ENCODE results near the gene DNAJC6.

Gene DNAJC6

GRCh38 chr1:65297706-65298105, 11.6 kb upstream of the DNAJC6 start:
- no peak for DNase-seq

- no peak for DNase-seq
Measured at GRCh38 chr1:65299328-65299727, 10.0 kb upstream of the DNAJC6 start.

- peak; percentile 71 for DNase-seq
Measured at GRCh38 chr1:65308781-65309303, 501 bp upstream of the DNAJC6 start.

GRCh38 chr1:65310078-65310587, 790 bp downstream of the DNAJC6 start:
- DNase-seq = peak; percentile 77

- DNase-seq = no peak
Measured at GRCh38 chr1:65311760-65312159, 2.4 kb downstream of the DNAJC6 start.

GRCh38 chr1:65316233-65316632, 6.9 kb downstream of the DNAJC6 start:
- no peak for DNase-seq

GRCh38 chr1:65317866-65318653, 8.7 kb downstream of the DNAJC6 start:
- DNase-seq = no peak

- no peak for DNase-seq
Measured at GRCh38 chr1:65319141-65319540, 9.8 kb downstream of the DNAJC6 start.

GRCh38 chr1:65319754-65320153, 10.4 kb downstream of the DNAJC6 start:
- no peak for DNase-seq

GRCh38 chr1:65321879-65322278, 12.5 kb downstream of the DNAJC6 start:
- no peak for DNase-seq

GRCh38 chr1:65323246-65323645, 13.9 kb downstream of the DNAJC6 start:
- no peak for DNase-seq

- DNase-seq = no peak
Measured at GRCh38 chr1:65330021-65330420, 20.7 kb downstream of the DNAJC6 start.

GRCh38 chr1:65330822-65331221, 21.5 kb downstream of the DNAJC6 start:
- no peak for DNase-seq

- no peak for DNase-seq
Measured at GRCh38 chr1:65332821-65333220, 23.5 kb downstream of the DNAJC6 start.

GRCh38 chr1:65334081-65334480, 24.7 kb downstream of the DNAJC6 start:
- DNase-seq = no peak

- DNase-seq = no peak
Measured at GRCh38 chr1:65339866-65340468, 30.6 kb downstream of the DNAJC6 start.

- peak; percentile 21 for DNase-seq
Measured at GRCh38 chr1:65341381-65341780, 32.0 kb downstream of the DNAJC6 start.

GRCh38 chr1:65343286-65343685, 33.9 kb downstream of the DNAJC6 start:
- no peak for DNase-seq

GRCh38 chr1:65344171-65344814, 35.0 kb downstream of the DNAJC6 start:
- no peak for DNase-seq

GRCh38 chr1:65346190-65346589, 36.8 kb downstream of the DNAJC6 start:
- no peak for DNase-seq

- DNase-seq = no peak
Measured at GRCh38 chr1:65355031-65355712, 45.8 kb downstream of the DNAJC6 start.

- no peak for DNase-seq
Measured at GRCh38 chr1:65357291-65357960, 48.1 kb downstream of the DNAJC6 start.
